Kidney (tissue), 14 donors: ENCODE measurements around the gene ECHS1. TPM values are rescaled to one million over a fixed set of nuclear protein-coding genes. Genes with fewer than 3 reads are reported as not detected.

ENCODE experiments used
- DNase-seq, 5 donors: peaks; one replicate each; pipeline ENCODE4 v3.0.0-alpha.2; 2013 to 2020
- FAIRE-seq: peaks from 2 replicates; lab custom pipeline; 2012; peaks lifted over from hg19 to GRCh38; lab: Jason Lieb, UNC
- H3K27ac ChIP-seq, 2 donors: one replicate each; pipeline ENCODE4 v1.7.0; 2013; ENCODE audit warnings: low read depth in 2 of 2, low read length in 2 of 2, inconsistent platforms in 1 of 2
- H3K27me3 ChIP-seq: one replicate; pipeline ENCODE4 v1.7.1; 2013; ENCODE audit warnings: low read length, inconsistent platforms; ENCODE audit not compliant: control insufficient read depth, insufficient read depth
- H3K36me3 ChIP-seq, 3 donors: one replicate each; pipeline versions ENCODE4 v1.7.0 to v1.7.1; 2013; ENCODE audit warnings: low read length in 3 of 3, control low read depth in 1 of 3, inconsistent platforms in 1 of 3; ENCODE audit not compliant: insufficient read depth in 3 of 3, control insufficient read depth in 2 of 3
- H3K4me1 ChIP-seq, 3 donors: one replicate each; pipeline versions ENCODE4 v1.7.0 to v1.7.1; 2013; ENCODE audit warnings: low read length in 3 of 3, inconsistent platforms in 1 of 3, low read depth in 1 of 3; ENCODE audit not compliant: control insufficient read depth in 2 of 3, insufficient read depth in 2 of 3
- H3K4me3 ChIP-seq, 3 donors: one replicate each; pipeline versions ENCODE4 v1.7.0 to v1.8.1; 2013; ENCODE audit warnings: low read length in 3 of 3, control low read depth in 1 of 3, inconsistent platforms in 1 of 3
- H3K9ac ChIP-seq, 3 donors: one replicate each; pipeline versions ENCODE4 v1.7.0 to v1.7.1; 2013; ENCODE audit warnings: low read length in 3 of 3, control low read depth in 1 of 3, inconsistent platforms in 1 of 3
- H3K9me3 ChIP-seq, 3 donors: one replicate each; pipeline versions ENCODE4 v1.7.0 to v1.7.1; 2013; ENCODE audit warnings: low read length in 3 of 3, control low read depth in 1 of 3, inconsistent platforms in 1 of 3; ENCODE audit not compliant: control insufficient read depth in 2 of 3, insufficient read depth in 1 of 3
- intact Hi-C: fragments of 100-400 bp; cut with DNase I; formaldehyde crosslinking; loops from one replicate; pipeline ENCODE4 v1.11.1; 2022
- polyA plus RNA-seq: library from polyadenylated mRNA; stranded (reverse); fragments of 350-450 nt; fragmentation: Illumina TruSeq; extraction: RNeasy Lipid Tissue Mini Kit (QIAGEN cat#74804); gene quantifications from one replicate; pipeline ENCODE4 v1.2.3, GENCODE V29; 2014; ENCODE audit warnings: low read depth, low replicate concordance; ENCODE audit not compliant: insufficient read depth
- total RNA-seq: library from RNA; stranded (reverse); fragmentation: NEBNext Ultra II Directional; extraction: Animal tissue kit (Norgen Biotek cat#: 25700); gene quantifications from one replicate; pipeline ENCODE4 v1.2.1, GENCODE V29; 2021
- TF ChIP-seq, protein P1 (sequence below): IDR thresholded peaks from 3 replicates; pipeline ENCODE4 v1.5.1; 2012; ENCODE audit warnings: mild to moderate bottlenecking, moderate library complexity, borderline replicate concordance; ENCODE audit not compliant: insufficient read depth; ENCODE audit errors: extremely low read depth
- donor health status: control.
- donor health status: control.
- donor health status: control.
- donor health status: control.
- donor health status: control.
- donor health status: DM: yes; HTN: yes; CAD: no.
- donor health status: Normal renal cell carcinoma (clear cell type).

ECHS1 gene
- total and polyA plus RNA-seq, 2 donors from 2014 or later: 85.6 to 599 TPM

DNA sequence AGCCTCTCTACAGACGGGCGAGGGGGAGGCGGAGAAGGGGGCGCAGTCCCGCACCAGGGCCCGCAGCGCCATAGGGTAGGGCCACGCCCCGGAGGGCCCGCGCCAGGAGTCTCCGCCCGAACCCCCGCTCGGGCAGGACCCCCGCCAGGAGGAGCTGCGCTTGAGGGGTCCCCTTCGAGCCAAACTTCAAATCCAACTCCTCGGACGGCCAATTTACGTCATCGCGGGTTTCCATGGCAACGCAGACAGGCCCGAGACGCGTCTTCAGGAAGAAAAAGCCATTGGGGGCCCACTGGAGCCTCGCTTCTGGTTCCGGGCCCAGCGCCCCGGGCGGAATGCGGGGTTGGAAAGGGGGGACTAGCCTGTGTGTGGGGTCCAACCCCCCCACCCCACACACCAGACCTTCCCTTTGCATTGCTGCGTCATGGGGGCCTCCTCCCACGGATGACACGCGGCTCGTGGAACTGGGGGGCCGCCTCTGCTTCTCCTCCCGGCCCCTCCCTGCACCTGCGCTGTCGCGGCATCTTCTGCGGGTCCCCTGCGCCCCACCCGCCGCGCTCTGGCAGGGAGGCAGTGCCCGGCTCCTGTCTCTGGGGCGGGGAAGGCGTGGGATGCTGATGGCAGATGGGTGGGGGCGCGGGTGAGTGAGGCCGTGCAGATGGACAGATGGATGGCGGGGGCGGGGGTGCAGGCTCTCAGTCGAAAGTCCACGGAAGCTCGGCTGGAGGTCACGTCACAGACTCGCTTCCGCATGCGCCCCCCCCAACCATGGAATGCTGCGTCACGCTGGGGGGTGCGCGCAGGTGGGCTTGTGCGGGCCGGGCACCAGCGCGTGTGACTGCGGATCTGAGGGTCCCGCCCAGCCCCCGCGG lies 37.7 kb downstream of the ECHS1 start:
- Histone ChIP-seq H3K4me3 (no peak overlapping the region), H3K9ac (no peak overlapping the region), H3K27ac (no peak overlapping the region), H3K4me1 (peaks cover 0 to 4% (median 0%) of the 10 kb centered on the region in 3 donors), H3K36me3 (no peaks in the 10 kb centered on the region), H3K9me3 (no peaks in the 10 kb centered on the region), H3K27me3 (peaks cover 26% of the 10 kb centered on the region)
- peak; percentile 76 to 87 (median 77) for DNase-seq
- no peak for FAIRE-seq
- intact Hi-C loops: no loop called here
- TF ChIP-seq, protein P1, sequence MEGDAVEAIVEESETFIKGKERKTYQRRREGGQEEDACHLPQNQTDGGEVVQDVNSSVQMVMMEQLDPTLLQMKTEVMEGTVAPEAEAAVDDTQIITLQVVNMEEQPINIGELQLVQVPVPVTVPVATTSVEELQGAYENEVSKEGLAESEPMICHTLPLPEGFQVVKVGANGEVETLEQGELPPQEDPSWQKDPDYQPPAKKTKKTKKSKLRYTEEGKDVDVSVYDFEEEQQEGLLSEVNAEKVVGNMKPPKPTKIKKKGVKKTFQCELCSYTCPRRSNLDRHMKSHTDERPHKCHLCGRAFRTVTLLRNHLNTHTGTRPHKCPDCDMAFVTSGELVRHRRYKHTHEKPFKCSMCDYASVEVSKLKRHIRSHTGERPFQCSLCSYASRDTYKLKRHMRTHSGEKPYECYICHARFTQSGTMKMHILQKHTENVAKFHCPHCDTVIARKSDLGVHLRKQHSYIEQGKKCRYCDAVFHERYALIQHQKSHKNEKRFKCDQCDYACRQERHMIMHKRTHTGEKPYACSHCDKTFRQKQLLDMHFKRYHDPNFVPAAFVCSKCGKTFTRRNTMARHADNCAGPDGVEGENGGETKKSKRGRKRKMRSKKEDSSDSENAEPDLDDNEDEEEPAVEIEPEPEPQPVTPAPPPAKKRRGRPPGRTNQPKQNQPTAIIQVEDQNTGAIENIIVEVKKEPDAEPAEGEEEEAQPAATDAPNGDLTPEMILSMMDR: no peak

DNA sequence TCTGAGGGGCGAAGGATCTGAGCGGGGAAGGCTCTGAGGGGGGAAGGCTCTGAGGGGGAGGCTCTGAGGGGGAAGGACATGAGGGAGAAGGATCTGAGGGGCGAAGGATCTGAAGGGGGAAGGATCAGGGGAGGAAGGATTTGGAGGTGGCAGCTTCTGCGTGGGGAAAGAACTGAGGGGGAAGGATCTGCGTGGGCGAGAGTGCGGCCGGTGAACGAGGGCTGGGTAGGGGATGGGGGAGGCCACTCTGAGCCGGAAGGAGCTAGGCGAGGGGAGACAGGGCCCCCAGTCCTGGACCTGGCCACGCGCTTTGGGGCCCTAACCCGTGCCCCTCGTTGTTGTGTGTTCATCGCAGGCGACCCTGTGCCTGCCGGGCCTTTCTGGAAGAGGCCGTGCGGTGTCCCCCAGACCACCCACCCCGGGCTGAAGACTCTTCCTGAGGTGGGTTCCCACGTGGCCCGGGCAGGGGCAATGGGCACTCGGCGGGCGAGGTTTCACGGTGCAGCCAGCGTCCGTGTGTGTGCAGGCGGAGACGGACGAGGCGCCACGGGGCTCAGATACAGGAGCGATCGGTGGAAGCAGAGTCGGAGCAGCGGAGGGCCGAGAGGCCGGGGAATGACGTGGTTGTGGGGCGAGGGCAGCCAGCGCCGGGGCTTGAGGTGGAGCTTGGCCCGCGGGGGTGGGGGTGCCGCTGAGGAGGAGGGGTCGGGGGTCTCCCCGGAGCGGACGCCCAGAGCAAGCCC lies 38.5 kb downstream of the ECHS1 start:
- no peak for FAIRE-seq
- no peak overlapping the region for H3K27ac ChIP-seq
- DNase-seq: peak in 2 of 5 donors; percentile 75 to 78

GRCh38 chr10:133332936-133333699 lies 40.0 kb downstream of the ECHS1 start:
- Histone ChIP-seq H3K27ac (no peak overlapping the region), H3K4me1 (peaks cover 0 to 4% (median 0%) of the 10 kb centered on the region in 3 donors), H3K9me3 (no peaks in the 10 kb centered on the region), H3K4me3 (no peak overlapping the region), H3K36me3 (no peaks in the 10 kb centered on the region), H3K9ac (no peak overlapping the region), H3K27me3 (peaks cover 31% of the 10 kb centered on the region)
- FAIRE-seq (no peak), DNase-seq (peak in 1 of 5 donors; percentile 51)
- TF ChIP-seq, protein P1: no peak
- intact Hi-C loops: no loop called here

More for the DNA sequence above, 38.5 kb downstream of the ECHS1 start:
- intact Hi-C loops: no loop called here
- Histone ChIP-seq H3K27me3 (peaks cover 26% of the 10 kb centered on the region), H3K9ac (no peak overlapping the region), H3K4me3 (no peak overlapping the region), H3K9me3 (no peaks in the 10 kb centered on the region), H3K4me1 (peaks cover 0 to 4% (median 0%) of the 10 kb centered on the region in 3 donors), H3K36me3 (no peaks in the 10 kb centered on the region)
- TF ChIP-seq, protein P1: no peak
